Smooth muscle cell of the brain vasculature (primary cell): ENCODE results near the gene GNAZ.
"Not testable (repeated sequence)": the region's sequence is repeated elsewhere in the genome, so short reads cannot be mapped to it uniquely, and the experiment has no call there.

Source experiments
- DNase-seq: peaks from one replicate; pipeline ENCODE4 v3.0.0-alpha.2; 2012; ENCODE audit warnings: low read depth, low spot score

Gene GNAZ

GRCh38 chr22:23044570-23044969 lies 25.7 kb upstream of the GNAZ start:
- no peak for DNase-seq

DNA sequence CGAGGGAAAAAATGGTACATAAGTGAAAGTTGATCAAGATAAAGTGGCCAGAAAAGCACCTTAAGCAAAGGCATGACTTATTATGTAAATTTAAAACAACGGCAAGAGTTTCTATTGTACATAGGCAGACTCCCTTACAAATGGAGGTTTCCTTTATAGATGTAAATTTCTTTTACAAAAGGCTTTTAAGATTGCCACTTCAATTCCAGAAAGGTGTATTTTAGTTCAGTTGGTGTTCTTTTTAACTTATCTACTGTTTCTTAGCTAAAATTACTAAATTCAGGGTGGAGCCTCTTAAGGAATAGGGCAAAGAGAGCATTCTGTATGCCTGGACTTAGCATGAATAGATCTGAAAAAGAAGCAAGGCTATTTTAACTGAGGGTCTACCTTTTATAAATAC lies 24.9 kb upstream of the GNAZ start:
- no peak for DNase-seq

GRCh38 chr22:23047265-23047664 lies 23.1 kb upstream of the GNAZ start:
- no peak for DNase-seq

GRCh38 chr22:23047742-23048141 lies 22.6 kb upstream of the GNAZ start:
- DNase-seq, result no peak

- DNase-seq, result not testable (repeated sequence)
These were observed 19.8 kb upstream of the GNAZ start for GRCh38 chr22:23050546-23050945.

GRCh38 chr22:23053051-23053707 lies 17.1 kb upstream of the GNAZ start:
- no peak for DNase-seq

DNA sequence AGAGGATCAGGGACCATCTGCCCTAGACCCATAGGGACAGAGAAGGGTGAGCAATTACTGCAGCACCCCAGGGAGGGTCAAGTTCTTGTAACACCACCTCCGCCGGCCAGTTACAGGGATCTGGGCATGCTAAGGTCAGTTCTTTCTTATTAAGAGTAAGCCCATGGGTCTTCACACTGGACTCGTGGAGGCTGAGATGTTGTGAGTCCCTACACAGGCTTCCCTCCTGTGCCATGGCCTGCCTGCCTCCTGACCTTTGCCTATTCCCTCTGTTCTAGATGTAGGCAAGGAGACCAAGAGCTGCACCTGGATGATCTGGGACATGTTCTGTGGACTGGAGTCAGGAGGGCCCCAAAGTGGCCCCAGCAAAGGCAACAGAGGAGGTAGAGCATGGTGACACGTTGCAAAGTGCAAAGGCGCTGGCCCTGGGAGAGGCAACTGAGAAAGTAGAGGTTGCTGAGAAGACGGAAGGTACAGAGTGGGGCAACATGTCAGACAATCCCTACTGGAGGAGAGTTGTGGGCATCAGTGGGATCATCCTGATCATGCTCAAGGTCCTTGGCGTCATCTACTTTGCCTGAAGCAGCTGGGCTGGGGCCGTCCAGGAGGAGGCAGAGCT lies 16.3 kb upstream of the GNAZ start:
- DNase-seq, result no peak

GRCh38 chr22:23054531-23055257 lies 15.6 kb upstream of the GNAZ start:
- DNase-seq, result no peak

- DNase-seq, result no peak
These were observed 14.7 kb upstream of the GNAZ start for GRCh38 chr22:23055449-23056179.

DNA sequence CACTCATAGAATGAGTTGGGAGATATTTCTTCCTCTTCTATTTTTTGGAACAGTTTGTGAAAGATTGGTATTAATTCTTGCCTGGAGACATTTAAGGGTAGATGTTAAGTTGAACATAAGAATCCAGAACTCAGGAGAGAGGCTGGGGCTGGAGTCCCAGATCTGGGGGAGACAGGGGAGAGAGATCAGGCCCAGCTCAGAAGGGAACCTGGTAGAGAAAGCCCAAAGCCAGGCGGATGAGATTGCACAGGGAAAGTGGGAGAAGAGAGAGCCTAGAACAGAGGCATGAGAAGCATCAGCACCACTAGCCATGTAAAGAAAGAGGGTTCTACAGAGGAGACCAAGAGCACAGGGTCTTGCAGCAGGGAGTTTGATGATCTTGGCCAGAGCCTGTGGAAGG lies 13.0 kb upstream of the GNAZ start:
- DNase-seq, result no peak

- DNase-seq, result no peak
These were observed 12.3 kb upstream of the GNAZ start for GRCh38 chr22:23058063-23058462.

GRCh38 chr22:23058481-23059283 lies 11.6 kb upstream of the GNAZ start:
- DNase-seq, result no peak

DNA sequence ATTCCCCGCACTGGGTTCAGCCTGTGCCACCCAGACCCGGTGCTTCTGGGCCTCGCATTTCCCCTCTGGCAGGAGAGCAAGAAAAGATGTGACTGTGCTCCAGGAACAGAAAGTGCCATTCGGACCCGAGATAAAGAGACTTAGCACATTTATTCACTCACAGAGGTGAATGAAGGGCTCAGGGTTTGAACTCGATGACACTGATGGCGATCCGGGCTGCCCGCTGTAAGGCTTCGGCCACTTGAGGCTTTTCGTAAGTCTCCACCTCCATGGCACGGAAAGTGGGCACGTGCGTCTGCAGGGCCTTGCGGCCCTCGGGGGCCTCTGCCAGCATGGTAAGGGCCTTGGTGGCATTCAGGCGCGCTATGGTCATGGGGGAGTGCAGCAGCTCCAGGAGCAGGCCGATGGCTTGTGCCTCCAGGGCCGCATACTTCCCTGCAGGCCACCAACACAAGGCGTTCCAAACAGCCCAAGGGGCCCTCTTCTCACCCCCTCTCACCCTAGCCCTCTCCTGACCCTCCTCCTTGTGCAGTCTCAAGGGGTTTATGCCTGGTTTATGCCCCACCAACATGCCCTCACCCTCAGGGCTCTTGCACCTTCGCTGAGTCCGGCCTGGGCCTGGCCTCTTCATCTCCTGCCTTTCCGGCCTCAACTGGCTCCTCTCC lies 10.9 kb upstream of the GNAZ start:
- no peak for DNase-seq

- no peak for DNase-seq
These were observed 9.5 kb upstream of the GNAZ start for GRCh38 chr22:23060612-23061400.

DNA sequence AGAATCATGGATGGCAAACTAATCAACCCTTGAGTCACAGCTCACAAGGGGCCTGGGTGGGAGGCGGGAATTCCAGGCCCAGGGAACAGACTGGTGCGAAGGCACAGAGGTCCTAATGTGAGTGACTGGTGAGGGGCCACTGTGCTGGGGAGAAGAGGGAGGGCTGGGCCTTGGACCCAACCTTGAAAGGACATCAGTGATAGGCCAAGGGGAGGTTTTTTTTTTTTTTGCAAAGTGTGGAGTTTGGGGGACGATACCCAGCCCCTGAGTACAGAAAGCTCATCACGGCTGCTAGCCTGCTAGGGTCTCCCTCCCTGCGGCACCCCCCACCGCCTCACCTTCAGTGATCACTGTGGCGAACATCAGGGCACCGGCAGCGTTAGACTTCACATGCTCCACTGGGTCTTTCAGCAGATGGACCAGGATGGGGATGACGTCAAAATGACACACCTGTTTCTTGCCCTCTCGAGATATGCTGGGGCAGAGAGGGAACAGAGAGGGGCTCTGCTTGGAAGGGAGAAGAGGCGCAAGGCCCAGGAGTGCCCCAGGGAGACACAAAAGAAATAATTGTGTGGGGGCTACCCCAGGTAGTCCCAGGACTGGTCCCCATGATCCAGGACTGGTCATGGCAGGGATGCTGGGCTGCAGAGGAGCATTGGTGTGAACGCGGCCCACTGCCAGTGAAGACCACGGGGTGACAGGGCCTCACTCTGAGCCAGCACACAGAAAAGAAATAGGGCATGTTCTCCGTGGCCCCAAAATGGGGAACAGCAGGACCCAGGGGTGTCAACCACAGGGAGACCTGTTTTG lies 8.6 kb upstream of the GNAZ start:
- no peak for DNase-seq

DNA sequence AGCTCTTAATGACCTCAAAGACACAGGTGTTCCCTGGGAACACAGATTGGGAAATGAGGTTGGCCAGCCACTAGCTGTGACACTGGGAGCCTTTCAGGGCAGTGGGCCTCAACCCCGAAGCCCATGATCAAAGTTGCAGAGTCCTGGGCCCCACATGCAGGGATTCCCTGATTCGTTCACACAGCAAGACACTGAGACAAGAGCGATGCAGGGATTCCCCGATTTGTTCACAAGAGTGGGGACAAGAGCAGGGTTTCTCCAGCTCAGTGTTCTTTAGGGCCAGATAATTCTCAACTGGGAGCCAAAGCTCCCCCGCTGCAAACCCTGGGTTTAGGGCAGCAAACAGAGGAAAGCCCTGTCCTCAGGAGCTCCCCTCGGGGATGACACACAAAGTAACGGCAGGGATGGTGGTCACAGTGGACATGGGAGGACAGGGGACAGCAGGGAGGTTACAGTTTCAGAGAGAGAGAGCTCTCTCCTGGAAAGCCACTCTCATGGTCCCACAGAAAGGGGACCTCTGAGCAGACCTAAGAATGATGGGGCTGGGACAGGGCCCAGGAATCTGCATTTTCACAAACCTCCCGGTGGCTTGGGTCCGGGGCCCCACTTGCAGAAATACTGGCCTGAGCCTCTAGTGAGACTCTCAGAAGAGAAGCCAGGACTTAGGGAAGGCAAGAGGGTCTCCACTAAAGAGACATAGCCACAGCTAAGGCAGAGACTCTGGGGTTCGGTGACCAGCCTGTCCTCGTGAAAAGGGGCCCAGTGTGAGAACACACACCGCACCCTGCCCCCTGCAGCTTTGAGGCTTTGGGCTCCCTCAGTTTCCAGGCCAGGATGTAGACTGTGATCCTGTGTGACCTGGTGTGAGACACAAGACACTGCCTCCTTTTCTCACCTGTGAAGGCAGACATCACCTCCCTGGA lies 7.4 kb upstream of the GNAZ start:
- DNase-seq, result no peak

- DNase-seq, result no peak
These were observed 6.6 kb upstream of the GNAZ start for GRCh38 chr22:23063539-23064380.
